Mononuclear cell (primary cell): ENCODE measurements around the gene PLPPR3. TPM values are rescaled to one million over a fixed set of nuclear protein-coding genes. Genes with fewer than 3 reads are reported as not detected.

Experiments
- H3K27me3 ChIP-seq: 2 replicates; pipeline ENCODE4 v1.6.0; 2011; ENCODE audit warnings: low read length, control low read depth; ENCODE audit not compliant: insufficient read depth
- H3K4me1 ChIP-seq: 2 replicates; pipeline ENCODE4 v1.5.1; 2011; ENCODE audit warnings: mild to moderate bottlenecking, low read length, control low read depth; ENCODE audit not compliant: insufficient read depth
- H3K4me3 ChIP-seq: 2 replicates; pipeline ENCODE4 v1.5.1; 2011; ENCODE audit warnings: mild to moderate bottlenecking, low read length, moderate library complexity
- H3K9me3 ChIP-seq: 2 replicates; pipeline ENCODE4 v1.5.1; 2011; ENCODE audit warnings: low read depth, mild to moderate bottlenecking, control low read depth, low read length
- total RNA-seq: library from RNA; depleted of rRNA; stranded (reverse); fragments of >200 nt; gene quantifications from one replicate; pipeline ENCODE4 v1.2.3, GENCODE V29; 2012

PLPPR3 gene
- total RNA-seq, 1 donor, result not detected

- Histone ChIP-seq H3K4me1 (no peaks in the 10 kb centered on the region), H3K9me3 (no peaks in the 10 kb centered on the region), H3K4me3 (no peak overlapping the region), H3K27me3 (no peaks in the 10 kb centered on the region)
Measured at GRCh38 chr19:788983-789700, 32.6 kb downstream of the PLPPR3 start.

- no peaks in the 10 kb centered on the region for H3K27me3 ChIP-seq
- H3K4me3 ChIP-seq, result no peak overlapping the region
- H3K4me1 ChIP-seq, result no peaks in the 10 kb centered on the region
- H3K9me3 ChIP-seq, result no peaks in the 10 kb centered on the region
Measured at GRCh38 chr19:788686-788982, 33.1 kb downstream of the PLPPR3 start.

GRCh38 chr19:787536-787935 is 34.2 kb downstream of the PLPPR3 start:
- Histone ChIP-seq H3K4me3 (no peak overlapping the region), H3K27me3 (no peaks in the 10 kb centered on the region), H3K9me3 (no peaks in the 10 kb centered on the region), H3K4me1 (no peaks in the 10 kb centered on the region)

- Histone ChIP-seq H3K4me1 (no peaks in the 10 kb centered on the region), H3K9me3 (no peaks in the 10 kb centered on the region), H3K4me3 (no peak overlapping the region), H3K27me3 (no peaks in the 10 kb centered on the region)
Measured at GRCh38 chr19:784541-784940, 37.2 kb downstream of the PLPPR3 start.

- Histone ChIP-seq H3K9me3 (no peaks in the 10 kb centered on the region), H3K4me3 (no peak overlapping the region), H3K4me1 (no peaks in the 10 kb centered on the region), H3K27me3 (no peaks in the 10 kb centered on the region)
Measured at GRCh38 chr19:782878-783668, 38.7 kb downstream of the PLPPR3 start.

GRCh38 chr19:782185-782877 is 39.4 kb downstream of the PLPPR3 start:
- H3K4me1 ChIP-seq, result no peaks in the 10 kb centered on the region
- H3K9me3 ChIP-seq, result no peaks in the 10 kb centered on the region
- no peaks in the 10 kb centered on the region for H3K27me3 ChIP-seq
- H3K4me3 ChIP-seq, result no peak overlapping the region

- no peaks in the 10 kb centered on the region for H3K27me3 ChIP-seq
- no peak overlapping the region for H3K4me3 ChIP-seq
- no peaks in the 10 kb centered on the region for H3K4me1 ChIP-seq
- H3K9me3 ChIP-seq, result no peaks in the 10 kb centered on the region
Measured at GRCh38 chr19:781800-782184, 40.0 kb downstream of the PLPPR3 start.

- no peaks in the 10 kb centered on the region for H3K9me3 ChIP-seq
- H3K4me1 ChIP-seq, result no peaks in the 10 kb centered on the region
- no peaks in the 10 kb centered on the region for H3K27me3 ChIP-seq
- no peak overlapping the region for H3K4me3 ChIP-seq
Measured at GRCh38 chr19:780935-781334, 40.8 kb downstream of the PLPPR3 start.

GRCh38 chr19:778910-779653 is 42.7 kb downstream of the PLPPR3 start:
- no peaks in the 10 kb centered on the region for H3K9me3 ChIP-seq
- H3K4me1 ChIP-seq, result no peaks in the 10 kb centered on the region
- no peaks in the 10 kb centered on the region for H3K27me3 ChIP-seq
- H3K4me3 ChIP-seq, result no peak overlapping the region

GRCh38 chr19:776549-776948 is 45.2 kb downstream of the PLPPR3 start:
- Histone ChIP-seq H3K4me1 (no peaks in the 10 kb centered on the region), H3K4me3 (no peak overlapping the region), H3K27me3 (no peaks in the 10 kb centered on the region), H3K9me3 (no peaks in the 10 kb centered on the region)

- H3K4me3 ChIP-seq, result no peak overlapping the region
- no peaks in the 10 kb centered on the region for H3K9me3 ChIP-seq
- H3K27me3 ChIP-seq, result no peaks in the 10 kb centered on the region
- H3K4me1 ChIP-seq, result no peaks in the 10 kb centered on the region
Measured at GRCh38 chr19:772730-773436, 48.9 kb downstream of the PLPPR3 start.

GRCh38 chr19:772063-772462 is 49.7 kb downstream of the PLPPR3 start:
- no peaks in the 10 kb centered on the region for H3K27me3 ChIP-seq
- no peaks in the 10 kb centered on the region for H3K9me3 ChIP-seq
- H3K4me3 ChIP-seq, result no peak overlapping the region
- H3K4me1 ChIP-seq, result no peaks in the 10 kb centered on the region

- Histone ChIP-seq H3K4me3 (no peak overlapping the region), H3K9me3 (no peaks in the 10 kb centered on the region), H3K27me3 (no peaks in the 10 kb centered on the region), H3K4me1 (no peaks in the 10 kb centered on the region)
Measured at GRCh38 chr19:771332-771785, 50.4 kb downstream of the PLPPR3 start.

- no peaks in the 10 kb centered on the region for H3K4me1 ChIP-seq
Measured at GRCh38 chr19:769616-770015, 52.1 kb downstream of the PLPPR3 start.

More at GRCh38 chr19:769616-770015, 52.1 kb downstream of the PLPPR3 start:
- no peak overlapping the region for H3K4me3 ChIP-seq
- no peaks in the 10 kb centered on the region for H3K27me3 ChIP-seq
- no peaks in the 10 kb centered on the region for H3K9me3 ChIP-seq
